ENCODE results near the gene CYP24A1.

CYP24A1 gene

DNA sequence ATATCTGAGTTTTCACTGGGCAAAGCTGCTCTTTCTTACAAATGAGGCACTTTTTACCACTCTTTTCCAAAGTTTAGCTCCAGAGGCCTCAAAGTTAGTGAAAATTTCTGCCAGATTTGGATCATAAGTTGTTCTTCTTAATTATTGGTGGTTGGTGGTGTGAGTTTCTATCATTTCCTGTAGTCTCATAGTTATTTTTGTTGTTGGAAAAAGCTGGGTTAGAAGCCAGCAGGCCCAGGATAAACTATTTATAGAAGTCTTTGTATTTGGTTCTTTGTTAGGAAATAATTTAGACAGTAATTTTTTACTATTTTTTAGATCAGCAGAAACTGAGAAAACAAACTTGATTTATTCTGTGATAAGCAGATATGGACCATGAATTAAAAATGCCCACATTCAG is 44.7 kb upstream of the CYP24A1 start:
- DNase-seq (ENCODE audit: low read depth): peak; percentile 11
- no peak overlapping the region for H3K4me3 ChIP-seq (replicated peaks; ENCODE audit: low read depth, low read length)
- TF ChIP-seq CTCF (IDR thresholded peaks at IDR 0.05; ENCODE audit: low read length, missing control alignments): no peak

GRCh38 chr20:54217762-54218161 is 44.0 kb upstream of the CYP24A1 start:
- no peak for DNase-seq (ENCODE audit: low read depth)
- no peak overlapping the region for H3K4me3 ChIP-seq (replicated peaks; ENCODE audit: low read depth, low read length)
- TF ChIP-seq CTCF (IDR thresholded peaks at IDR 0.05; ENCODE audit: low read length, missing control alignments): no peak

GRCh38 chr20:54215157-54215789 is 41.5 kb upstream of the CYP24A1 start:
- no peak for TF ChIP-seq CTCF (IDR thresholded peaks at IDR 0.05; ENCODE audit: low read length, missing control alignments)
- H3K4me3 ChIP-seq (replicated peaks; ENCODE audit: low read depth, low read length): no peak overlapping the region
- no peak for DNase-seq (ENCODE audit: low read depth)

DNA sequence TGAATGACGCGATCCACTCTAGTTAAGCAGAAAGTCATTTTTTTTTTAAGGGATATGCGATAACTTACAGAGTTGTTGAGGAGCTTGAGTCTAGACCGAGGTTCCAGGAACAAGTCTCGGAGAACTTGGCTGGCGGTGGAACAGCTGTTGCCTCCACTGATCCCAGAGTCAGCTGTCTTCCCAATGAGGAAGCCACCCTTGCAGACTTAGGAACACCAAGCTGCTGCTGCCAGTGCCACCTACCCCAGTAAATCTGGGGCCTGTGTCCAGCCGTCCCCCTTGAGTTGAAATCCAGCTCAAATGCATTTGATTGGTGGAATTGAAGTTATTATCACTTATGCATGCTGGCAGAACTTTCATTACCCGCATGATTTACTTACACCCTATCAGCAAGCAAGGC is 40.8 kb upstream of the CYP24A1 start:
- H3K4me3 ChIP-seq (replicated peaks; ENCODE audit: low read depth, low read length): no peak overlapping the region
- no peak for TF ChIP-seq CTCF (IDR thresholded peaks at IDR 0.05; ENCODE audit: low read length, missing control alignments)
- DNase-seq (ENCODE audit: low read depth): no peak

DNA sequence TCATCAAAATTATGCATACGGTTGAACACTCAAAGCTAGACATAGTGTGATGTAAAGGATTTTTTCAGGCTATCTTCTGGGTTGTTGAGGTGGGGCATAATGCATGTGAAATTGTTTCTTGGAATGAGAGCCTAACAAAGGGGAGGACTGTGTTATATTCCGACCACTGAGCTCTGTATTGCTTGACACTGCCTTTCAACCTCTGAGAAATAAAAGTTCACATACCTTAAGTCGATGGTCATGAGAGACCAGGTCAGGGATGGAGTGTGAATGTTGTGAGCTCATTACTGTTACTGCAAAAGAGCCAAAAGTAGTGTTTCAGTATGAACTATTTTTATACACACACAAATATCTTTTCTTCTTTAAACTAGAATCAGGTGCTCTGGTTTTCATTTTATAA is 39.1 kb upstream of the CYP24A1 start:
- no peak for TF ChIP-seq CTCF (IDR thresholded peaks at IDR 0.05; ENCODE audit: low read length, missing control alignments)
- no peak for DNase-seq (ENCODE audit: low read depth)
- H3K4me3 ChIP-seq (replicated peaks; ENCODE audit: low read depth, low read length): no peak overlapping the region

DNA sequence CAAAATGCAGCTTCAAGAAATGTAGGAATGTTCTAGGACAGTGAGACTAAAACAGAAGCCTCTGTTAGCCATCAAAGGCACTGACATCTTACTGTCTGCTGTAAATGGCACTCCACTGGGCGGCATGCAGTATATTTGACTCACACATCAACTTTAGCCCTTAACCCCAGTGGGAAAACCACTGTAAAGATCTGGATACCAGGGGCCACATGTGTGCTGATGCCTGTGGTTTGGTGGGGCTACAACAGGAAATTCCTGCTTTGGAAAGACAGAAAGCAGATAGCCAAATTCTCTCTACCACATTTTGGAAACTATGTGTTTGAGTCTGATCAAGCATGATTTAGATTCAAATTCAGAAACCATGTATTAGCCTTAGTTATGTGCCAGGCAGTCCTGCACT is 38.4 kb upstream of the CYP24A1 start:
- no peak for TF ChIP-seq CTCF (IDR thresholded peaks at IDR 0.05; ENCODE audit: low read length, missing control alignments)
- no peak overlapping the region for H3K4me3 ChIP-seq (replicated peaks; ENCODE audit: low read depth, low read length)
- DNase-seq (ENCODE audit: low read depth): peak; percentile 62

DNA sequence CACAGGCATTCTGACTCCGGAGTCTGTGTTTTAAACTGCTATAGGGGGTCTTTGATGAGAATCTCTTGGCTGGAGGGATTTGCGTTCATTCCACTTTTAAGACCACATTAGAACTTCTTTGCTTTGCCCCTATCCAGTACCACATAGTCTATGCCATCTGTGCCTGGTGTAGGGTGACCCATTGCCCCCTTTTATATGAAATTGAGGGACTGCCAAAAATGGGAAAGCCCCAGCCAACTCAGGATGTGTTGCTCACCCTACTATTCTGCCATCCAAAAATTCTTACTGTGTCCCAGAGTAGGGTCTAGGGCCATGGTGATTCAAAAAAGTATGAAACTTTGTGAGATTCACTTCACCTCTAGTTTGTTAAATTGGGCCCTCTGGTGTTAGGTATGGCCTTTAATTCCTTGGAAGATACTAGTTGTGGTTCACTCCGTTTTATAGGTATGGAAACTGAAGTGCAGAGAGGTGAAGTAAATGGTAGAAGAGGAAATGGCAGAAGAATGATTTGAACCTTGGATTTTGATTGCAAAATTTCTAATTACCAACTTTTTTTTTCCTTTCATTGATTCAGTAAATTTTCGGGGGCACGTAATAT is 35.5 kb upstream of the CYP24A1 start:
- no peak for DNase-seq (ENCODE audit: low read depth)
- H3K4me3 ChIP-seq (replicated peaks; ENCODE audit: low read depth, low read length): peak overlapping the region; percentile 89
- no peak for TF ChIP-seq CTCF (IDR thresholded peaks at IDR 0.05; ENCODE audit: low read length, missing control alignments)

Measured in fibroblast of pulmonary artery (primary cell).